Activated T-helper 17 cell treated with anti-CD3 and anti-CD28 coated beads, Interleukin-2, amount 50 U/mL, for 72 hours (primary cell): Measurements from ENCODE around the gene ICAM2. TPM values are rescaled to one million over a fixed set of nuclear protein-coding genes. Genes with fewer than 3 reads are reported as not detected.
"Not testable (repeated sequence)": the region's sequence is repeated elsewhere in the genome, so short reads cannot be mapped to it uniquely, and the experiment has no call there.

ENCODE experiments used
- ATAC-seq: fragments of 150-1000 bp; cut with Tn5 transposase; replicated peaks from 2 replicates; pipeline ENCODE4 v1.10.0; 2021; ENCODE audit warnings: mild to moderate bottlenecking, moderate library complexity
- H3K27ac Mint-ChIP-seq: one replicate; pipeline ENCODE4 v1.8.0; 2022; ENCODE audit warnings: mixed read lengths
- H3K27me3 Mint-ChIP-seq: one replicate; pipeline ENCODE4 v1.8.0; 2022; ENCODE audit warnings: mixed read lengths
- H3K36me3 Mint-ChIP-seq: one replicate; pipeline ENCODE4 v1.8.0; 2022; ENCODE audit warnings: low read depth, mild to moderate bottlenecking, mixed read lengths
- H3K4me1 Mint-ChIP-seq: one replicate; pipeline ENCODE4 v1.8.0; 2022; ENCODE audit warnings: mixed read lengths
- H3K4me3 Mint-ChIP-seq: one replicate; pipeline ENCODE4 v1.8.0; 2022; ENCODE audit warnings: mild to moderate bottlenecking, mixed read lengths
- H3K9me3 Mint-ChIP-seq: one replicate; pipeline ENCODE4 v1.8.0; 2022; ENCODE audit warnings: mixed read lengths
- total RNA-seq, 2 donors: library from RNA; stranded (reverse); gene quantifications; one replicate each; pipeline ENCODE4 v1.2.3, GENCODE V29; 2022

ICAM2 gene
- total RNA-seq, 2 donors from 2014 or later: 43.0 to 54.9 TPM

DNA sequence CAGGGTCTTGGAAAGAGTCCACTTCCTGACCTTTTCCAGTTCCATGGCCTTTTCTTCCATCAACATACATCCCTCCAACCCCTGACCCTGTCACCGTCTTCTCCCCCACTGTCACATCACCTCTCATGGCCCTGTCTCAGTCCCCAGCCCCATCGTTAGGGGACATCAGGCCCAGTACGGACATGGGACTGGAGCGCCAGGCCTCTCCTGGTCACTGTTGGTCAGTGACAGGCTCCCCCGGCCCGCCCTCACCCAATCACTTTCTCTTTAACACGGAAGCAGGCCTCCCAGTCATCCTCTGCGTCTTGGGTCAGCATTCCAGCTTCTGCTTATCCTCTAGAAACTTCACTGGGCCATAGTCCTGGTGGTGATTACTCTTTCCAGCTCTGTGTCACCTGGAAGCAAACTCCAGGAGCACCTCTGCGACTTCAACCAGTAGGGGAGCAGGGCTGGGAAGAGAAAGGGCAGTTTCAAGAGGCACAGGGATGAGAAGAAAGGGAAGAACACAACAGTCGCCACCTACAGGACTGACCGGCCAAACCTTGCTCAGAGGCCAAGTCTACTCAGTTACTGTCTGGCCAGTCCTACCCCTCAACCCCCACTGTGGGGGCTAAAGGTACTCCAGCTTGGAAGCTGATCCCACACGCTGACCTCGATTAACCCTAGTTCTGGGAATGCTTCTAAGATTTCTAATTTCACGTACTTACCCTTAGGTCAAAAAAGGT is 15.9 kb upstream of the ICAM2 start:
- H3K27ac Mint-ChIP-seq: no peak overlapping the region
- peaks cover 9% of the 10 kb centered on the region for H3K4me1 Mint-ChIP-seq
- no peaks in the 10 kb centered on the region for H3K27me3 Mint-ChIP-seq
- no peak for ATAC-seq
- peaks cover 58% of the 10 kb centered on the region for H3K36me3 Mint-ChIP-seq
- H3K9me3 Mint-ChIP-seq: no peaks in the 10 kb centered on the region
- H3K4me3 Mint-ChIP-seq: no peak overlapping the region

DNA sequence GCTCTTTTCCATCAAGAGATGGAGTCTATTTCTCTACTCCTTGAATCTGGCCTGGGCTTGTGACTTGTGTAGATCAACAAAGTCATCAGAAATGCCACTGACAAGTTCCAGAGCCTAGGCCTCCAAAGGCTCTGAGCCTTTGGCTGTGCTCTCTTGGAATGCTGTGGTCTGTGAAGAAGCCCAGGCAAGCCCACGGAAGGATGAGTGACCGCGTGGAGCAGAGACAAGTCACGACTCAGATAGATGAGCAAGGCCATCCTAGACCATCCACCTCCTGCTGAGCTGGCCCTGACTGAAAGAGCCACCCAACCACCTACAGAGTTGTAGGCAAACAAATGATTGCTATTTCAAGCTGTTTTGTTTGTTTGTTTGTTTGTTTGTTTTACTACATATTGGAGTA is 11.6 kb upstream of the ICAM2 start:
- no peak for ATAC-seq
- Mint-ChIP-seq H3K36me3 (peaks cover 15% of the 10 kb centered on the region), H3K27ac (no peak overlapping the region), H3K4me1 (peaks cover 10% of the 10 kb centered on the region), H3K4me3 (no peak overlapping the region), H3K27me3 (no peaks in the 10 kb centered on the region), H3K9me3 (no peaks in the 10 kb centered on the region)

DNA sequence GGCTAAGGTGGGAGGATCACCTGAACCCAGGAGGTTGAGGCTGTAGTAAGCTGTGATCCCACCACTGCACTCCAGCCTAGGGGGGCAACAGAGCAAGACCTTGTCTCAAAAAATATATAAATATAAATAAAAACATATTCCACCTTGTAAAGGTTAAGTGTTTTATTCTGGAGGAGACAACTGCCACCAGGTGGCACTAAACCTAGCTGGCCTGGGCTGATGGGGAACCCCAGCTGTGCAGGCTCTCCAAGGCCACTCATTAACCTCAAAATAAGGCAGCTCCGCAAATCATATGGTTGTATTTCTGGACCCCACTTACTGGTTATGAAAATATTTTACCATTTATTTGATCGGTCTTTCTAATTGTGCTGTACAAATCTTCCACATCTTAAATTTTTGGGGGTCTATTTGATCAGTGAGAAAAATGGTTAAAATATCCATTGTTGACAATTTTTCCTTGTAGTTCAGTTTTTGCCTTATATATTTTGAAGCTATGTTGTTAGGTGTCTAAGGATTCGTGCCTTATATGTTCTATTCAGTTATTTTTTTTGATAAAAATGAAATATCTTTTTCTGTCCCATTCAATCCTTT is 8.5 kb upstream of the ICAM2 start:
- no peaks in the 10 kb centered on the region for H3K27me3 Mint-ChIP-seq
- H3K9me3 Mint-ChIP-seq: no peaks in the 10 kb centered on the region
- no peak overlapping the region for H3K4me3 Mint-ChIP-seq
- H3K36me3 Mint-ChIP-seq: no peaks in the 10 kb centered on the region
- peaks cover 27% of the 10 kb centered on the region for H3K4me1 Mint-ChIP-seq
- no peak for ATAC-seq
- H3K27ac Mint-ChIP-seq: no peak overlapping the region

DNA sequence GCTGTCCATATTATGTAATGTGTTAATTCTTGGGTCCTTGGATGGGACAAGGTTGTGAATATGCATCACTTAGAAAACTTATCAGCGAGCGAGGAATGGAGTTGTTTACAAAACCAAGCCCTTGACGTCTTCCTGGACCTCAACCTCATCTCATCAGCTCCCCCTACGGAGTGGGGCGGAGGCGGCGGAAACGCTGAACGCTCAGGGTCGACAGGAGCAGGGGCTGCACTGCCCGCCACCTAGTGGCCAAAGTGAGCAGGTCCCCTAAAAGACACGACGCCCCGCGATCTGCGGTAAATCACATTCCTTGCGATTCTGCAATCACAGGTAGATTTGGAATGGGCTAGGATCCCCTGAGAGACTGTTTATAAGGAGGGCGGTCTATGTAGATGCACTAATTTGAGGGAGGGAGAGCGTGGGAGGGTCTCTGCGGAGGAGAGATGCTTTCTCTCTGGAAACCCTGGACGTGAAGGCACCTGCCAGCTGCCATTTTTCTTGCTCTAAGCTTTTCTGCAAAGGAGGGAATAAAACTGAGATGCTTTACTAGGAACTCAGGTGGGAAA is 5.4 kb upstream of the ICAM2 start:
- peak overlapping the region; percentile 82 for H3K4me3 Mint-ChIP-seq
- H3K4me1 Mint-ChIP-seq: peaks cover 43% of the 10 kb centered on the region
- ATAC-seq: peak; percentile 60
- H3K27me3 Mint-ChIP-seq: no peaks in the 10 kb centered on the region
- peak overlapping the region; percentile 80 for H3K27ac Mint-ChIP-seq
- no peaks in the 10 kb centered on the region for H3K36me3 Mint-ChIP-seq
- H3K9me3 Mint-ChIP-seq: no peaks in the 10 kb centered on the region

DNA sequence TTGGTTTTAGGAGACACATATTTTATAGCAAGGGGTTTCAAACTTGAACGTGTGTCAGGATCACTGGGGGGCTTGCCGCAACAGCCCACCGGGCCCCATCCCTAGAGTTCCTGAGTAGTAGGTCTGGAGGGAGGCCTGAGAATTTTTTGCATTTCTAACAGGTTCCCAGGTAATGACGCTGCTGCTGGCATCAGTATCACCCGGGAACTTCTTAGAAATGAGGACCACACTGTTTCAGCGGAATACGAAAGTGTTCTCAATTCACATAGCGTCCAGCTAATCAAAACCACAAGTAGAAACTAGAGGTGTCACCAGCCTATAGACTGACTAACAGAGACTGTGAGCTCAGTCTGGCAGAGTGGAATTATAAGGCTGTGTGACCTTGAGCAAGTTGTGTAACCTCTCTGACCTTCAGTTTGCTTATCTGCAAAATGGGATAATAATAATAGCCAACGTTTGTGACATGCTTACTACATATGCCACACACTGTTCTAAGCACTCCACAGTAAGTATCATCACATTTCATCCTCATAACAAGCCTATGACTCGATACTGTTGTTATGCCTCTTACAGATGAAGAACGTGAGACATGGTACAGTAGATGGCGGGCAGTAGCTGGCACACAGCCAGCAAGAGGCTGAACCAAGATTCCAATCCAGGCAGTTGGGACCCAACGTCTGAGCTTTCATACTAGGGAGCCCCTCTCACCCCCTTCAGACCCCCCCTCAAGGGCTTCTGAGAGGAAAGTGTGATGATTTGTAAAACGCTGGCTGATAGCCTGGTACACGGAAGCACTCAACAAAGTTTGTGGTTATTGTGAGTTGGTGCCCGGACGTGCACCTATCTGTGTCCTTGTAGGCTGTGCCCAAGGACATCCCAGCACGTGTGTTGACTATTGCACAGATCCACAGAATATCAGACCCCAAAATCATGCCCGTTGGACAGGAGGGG is 4.6 kb upstream of the ICAM2 start:
- Mint-ChIP-seq H3K4me3 (peak overlapping the region; percentile 82), H3K27me3 (no peaks in the 10 kb centered on the region)

DNA sequence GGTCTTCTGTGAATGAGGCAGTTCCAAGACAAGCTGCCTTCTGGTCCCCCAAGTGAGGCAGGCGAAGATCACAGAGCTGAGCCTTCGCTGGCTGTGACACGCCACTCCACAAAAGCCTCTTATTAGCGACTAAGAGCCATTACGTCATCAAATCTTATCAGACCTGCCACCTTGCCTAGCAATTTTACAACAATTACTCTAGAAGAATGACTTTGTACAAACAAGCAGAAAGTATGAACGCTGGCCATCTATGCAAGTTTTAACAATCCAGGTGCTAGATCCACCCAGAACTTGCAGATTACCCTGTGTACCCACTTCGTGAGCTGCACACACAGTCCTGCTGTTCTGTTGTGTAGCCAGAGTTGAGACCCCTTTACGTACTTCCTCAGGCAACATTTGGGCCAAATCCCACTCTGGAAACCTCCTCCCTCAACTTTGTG is 3.8 kb upstream of the ICAM2 start:
- no peak for ATAC-seq
- Mint-ChIP-seq H3K4me3 (peak overlapping the region; percentile 82), H3K9me3 (no peaks in the 10 kb centered on the region), H3K36me3 (peaks cover 15% of the 10 kb centered on the region), H3K27ac (peak overlapping the region; percentile 80), H3K4me1 (peaks cover 43% of the 10 kb centered on the region), H3K27me3 (no peaks in the 10 kb centered on the region)

More for the DNA sequence above, 4.6 kb upstream of the ICAM2 start:
- H3K4me1 Mint-ChIP-seq: peaks cover 43% of the 10 kb centered on the region
- peak overlapping the region; percentile 80 for H3K27ac Mint-ChIP-seq
- ATAC-seq: peak; percentile 69
- peaks cover 7% of the 10 kb centered on the region for H3K36me3 Mint-ChIP-seq
- H3K9me3 Mint-ChIP-seq: no peaks in the 10 kb centered on the region

DNA sequence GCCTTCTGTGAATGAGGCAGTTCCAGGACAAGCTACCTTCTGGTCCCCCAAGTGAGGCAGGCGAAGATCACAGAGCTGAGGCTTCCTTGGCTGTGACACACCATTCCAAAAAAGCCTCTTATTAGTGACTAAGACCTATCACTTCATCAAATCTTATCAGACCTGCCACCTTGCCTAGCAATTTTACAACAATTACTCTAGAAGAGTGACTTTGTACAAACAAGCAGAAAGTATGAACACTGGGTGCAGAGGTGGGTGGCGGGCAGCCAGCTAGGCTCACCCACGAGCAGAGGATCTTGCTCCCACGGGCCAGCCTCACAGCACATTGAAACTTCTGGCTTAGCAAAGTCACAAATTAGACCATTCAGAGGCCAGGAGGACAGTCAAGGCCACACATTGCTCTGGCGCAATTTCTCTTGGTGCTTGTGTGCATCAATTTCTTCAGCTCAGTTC is 2.2 kb upstream of the ICAM2 start:
- Mint-ChIP-seq H3K9me3 (no peaks in the 10 kb centered on the region), H3K36me3 (peaks cover 19% of the 10 kb centered on the region), H3K27ac (peak overlapping the region; percentile 91), H3K4me1 (peaks cover 44% of the 10 kb centered on the region), H3K4me3 (peak overlapping the region; percentile 98), H3K27me3 (no peaks in the 10 kb centered on the region)
- ATAC-seq: no peak

DNA sequence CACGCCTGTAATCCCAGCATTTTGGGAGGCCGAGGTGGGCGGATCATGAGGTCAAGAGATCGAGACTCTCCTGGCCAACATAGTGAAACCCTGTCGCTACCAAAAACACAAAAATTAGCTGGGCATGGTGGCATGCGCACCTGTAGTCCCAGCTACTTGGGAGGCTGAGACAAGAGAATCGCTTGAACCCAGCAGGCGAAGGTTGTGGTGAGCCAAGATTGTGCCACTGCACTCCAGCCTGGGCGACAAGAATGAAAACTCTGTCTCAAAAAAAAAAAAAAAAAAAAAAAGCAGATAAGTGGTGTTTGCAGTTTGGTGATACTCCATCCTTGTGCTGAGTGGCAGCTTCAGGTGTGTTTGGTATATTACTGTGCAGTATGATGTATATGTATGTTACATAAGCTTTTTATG is 877 bp downstream of the ICAM2 start:
- Mint-ChIP-seq H3K36me3 (peaks cover 43% of the 10 kb centered on the region), H3K27ac (peak overlapping the region; percentile 99), H3K4me3 (peak overlapping the region; percentile 98), H3K4me1 (peaks cover 39% of the 10 kb centered on the region)
- not testable (repeated sequence) for H3K9me3 Mint-ChIP-seq, H3K27me3 Mint-ChIP-seq
- peak; percentile 20 for ATAC-seq

DNA sequence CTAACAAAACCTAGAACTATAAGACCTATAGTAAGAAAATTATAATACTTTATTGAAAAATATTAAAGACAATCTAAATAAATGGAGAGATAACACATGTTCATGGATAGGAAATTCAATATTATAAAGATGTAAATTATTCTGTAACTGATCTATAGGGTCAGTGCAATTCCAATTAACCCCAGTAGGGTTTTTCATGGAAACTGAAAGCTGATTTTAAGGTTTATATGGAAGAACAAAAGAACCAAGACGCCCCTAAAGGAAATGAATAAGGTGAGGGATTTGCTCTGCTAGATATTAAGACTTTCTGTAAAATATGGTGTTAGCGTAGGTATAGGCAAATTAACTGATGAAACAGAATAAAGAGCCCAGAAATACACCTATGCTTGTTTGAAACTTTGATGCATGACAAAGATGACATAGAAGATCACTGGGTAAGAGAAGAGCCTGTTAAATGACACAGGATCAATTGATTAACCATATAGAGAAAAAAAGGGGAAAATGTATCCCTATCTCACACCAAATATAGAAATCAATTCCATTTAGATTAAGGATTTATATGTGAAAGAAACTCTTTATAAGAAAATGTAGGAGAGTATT is 3.0 kb downstream of the ICAM2 start:
- peaks cover 29% of the 10 kb centered on the region for H3K4me1 Mint-ChIP-seq
- peaks cover 60% of the 10 kb centered on the region for H3K36me3 Mint-ChIP-seq
- H3K4me3 Mint-ChIP-seq: peak overlapping the region; percentile 98
- H3K27ac Mint-ChIP-seq: peak overlapping the region; percentile 98
- no peaks in the 10 kb centered on the region for H3K27me3 Mint-ChIP-seq
- H3K9me3 Mint-ChIP-seq: no peaks in the 10 kb centered on the region
- ATAC-seq: no peak

DNA sequence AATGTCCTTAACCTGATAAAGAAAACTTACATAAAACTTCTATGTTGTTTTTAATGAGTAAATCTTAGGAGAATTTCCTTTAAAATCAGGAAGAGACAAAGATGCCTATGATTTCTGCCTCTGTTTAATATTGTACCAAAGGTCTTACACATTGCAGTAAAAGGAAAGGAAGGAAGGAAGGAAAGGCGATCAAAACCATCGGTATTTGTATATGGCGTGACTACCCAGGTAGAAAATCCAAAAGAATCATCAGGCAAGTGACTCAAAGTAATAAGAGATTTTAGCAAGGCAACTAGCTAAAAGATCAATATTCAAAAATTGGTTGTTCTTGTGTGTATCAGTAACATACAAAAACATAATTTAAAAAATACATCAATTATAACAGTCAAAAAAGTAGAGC is 3.5 kb downstream of the ICAM2 start:
- ATAC-seq: no peak
- H3K27ac Mint-ChIP-seq: peak overlapping the region; percentile 98
- peaks cover 24% of the 10 kb centered on the region for H3K4me1 Mint-ChIP-seq
- peaks cover 65% of the 10 kb centered on the region for H3K36me3 Mint-ChIP-seq
- H3K9me3 Mint-ChIP-seq: no peaks in the 10 kb centered on the region
- no peaks in the 10 kb centered on the region for H3K27me3 Mint-ChIP-seq
- H3K4me3 Mint-ChIP-seq: peak overlapping the region; percentile 98

DNA sequence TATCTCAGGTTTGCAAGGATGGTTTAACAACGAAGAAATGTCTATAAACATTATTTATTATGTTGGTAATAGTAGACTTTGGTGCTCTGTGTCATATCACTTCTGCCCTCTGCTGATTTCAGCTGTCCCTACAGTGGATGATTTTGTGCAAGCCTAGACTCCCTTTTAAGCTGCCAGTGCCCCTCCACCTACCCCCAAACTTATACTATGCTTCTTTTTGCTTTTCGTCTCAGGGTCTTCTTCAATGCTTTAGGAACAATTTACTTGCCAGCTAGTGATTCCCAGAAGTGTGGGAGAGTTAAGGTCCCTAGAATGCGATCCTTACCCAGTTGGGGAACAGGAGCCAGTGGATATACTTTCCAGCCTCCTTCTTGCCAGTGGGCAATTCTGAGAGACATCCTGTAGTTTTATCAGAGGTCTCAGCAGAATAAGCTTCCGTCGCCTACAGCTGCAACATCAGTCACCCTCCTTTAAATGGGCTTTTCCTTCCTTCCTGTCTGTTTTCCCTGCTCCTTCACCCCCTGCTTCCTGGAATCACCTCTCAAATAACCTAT is 4.1 kb downstream of the ICAM2 start:
- peaks cover 71% of the 10 kb centered on the region for H3K36me3 Mint-ChIP-seq
- H3K27me3 Mint-ChIP-seq: no peaks in the 10 kb centered on the region
- ATAC-seq: no peak
- peaks cover 24% of the 10 kb centered on the region for H3K4me1 Mint-ChIP-seq
- H3K9me3 Mint-ChIP-seq: no peaks in the 10 kb centered on the region
- H3K4me3 Mint-ChIP-seq: peak overlapping the region; percentile 98
- peak overlapping the region; percentile 98 for H3K27ac Mint-ChIP-seq

DNA sequence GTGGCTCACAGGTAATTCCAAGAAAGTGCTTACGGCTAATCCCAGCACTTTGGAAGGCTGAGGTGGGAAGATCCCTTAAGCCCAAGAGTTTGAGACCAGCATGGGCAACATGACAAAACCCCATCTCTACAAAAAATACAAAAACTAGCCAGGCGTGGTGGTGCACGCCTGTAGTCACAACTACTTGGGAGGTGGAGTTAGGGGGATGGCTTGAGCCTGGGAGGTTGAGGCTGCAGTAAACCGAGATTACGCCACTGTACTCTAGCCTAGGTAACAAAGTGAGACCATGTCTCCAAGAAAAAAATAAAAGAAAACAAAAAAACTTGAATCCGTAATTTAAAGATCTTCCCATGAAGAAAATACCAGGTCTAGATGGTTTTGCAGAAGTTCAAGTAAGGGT is 5.0 kb downstream of the ICAM2 start:
- no peaks in the 10 kb centered on the region for H3K9me3 Mint-ChIP-seq
- no peak for ATAC-seq
- peak overlapping the region; percentile 98 for H3K27ac Mint-ChIP-seq
- peaks cover 24% of the 10 kb centered on the region for H3K4me1 Mint-ChIP-seq
- peaks cover 77% of the 10 kb centered on the region for H3K36me3 Mint-ChIP-seq
- H3K27me3 Mint-ChIP-seq: no peaks in the 10 kb centered on the region
- peak overlapping the region; percentile 98 for H3K4me3 Mint-ChIP-seq

DNA sequence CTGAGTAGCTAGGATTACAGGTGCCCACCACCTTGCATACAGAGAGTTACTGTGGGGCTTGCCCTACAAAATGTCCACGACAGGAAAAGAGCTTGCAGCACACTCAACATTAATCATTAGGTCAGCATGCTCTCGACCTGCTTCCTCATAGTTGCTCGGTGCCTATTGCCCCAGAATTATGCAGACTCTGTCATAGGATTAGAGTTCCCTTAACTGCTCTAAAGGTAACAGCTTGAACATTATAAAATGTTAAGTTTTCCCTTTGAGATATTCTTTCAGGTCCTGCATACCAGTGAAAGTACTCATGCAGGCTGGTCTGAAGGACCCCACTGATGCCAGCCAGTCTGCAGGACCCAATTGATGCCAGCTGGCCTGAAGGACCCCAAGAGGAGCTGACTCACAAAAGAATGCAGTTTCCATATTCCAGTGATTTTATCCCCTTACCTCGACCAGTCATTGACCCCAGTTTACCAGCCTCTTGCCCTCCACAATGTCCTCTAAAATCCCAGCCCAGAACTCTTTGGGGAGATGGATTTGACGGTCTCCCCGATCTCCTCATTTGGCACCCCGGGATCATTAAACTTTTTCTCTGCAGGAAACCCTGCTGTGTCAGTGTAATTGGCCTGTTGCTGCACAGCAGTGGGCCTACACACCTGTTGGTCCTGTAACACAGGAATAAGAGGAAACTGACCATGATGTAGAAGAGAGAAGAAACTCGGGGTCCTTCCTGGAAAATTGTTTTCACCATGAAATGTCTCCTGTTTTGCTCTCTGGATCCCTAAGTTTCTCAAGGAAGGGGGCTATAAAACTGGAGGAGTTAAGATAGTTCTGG is 10.6 kb downstream of the ICAM2 start:
- H3K27ac Mint-ChIP-seq: peak overlapping the region; percentile 84
- peak overlapping the region; percentile 49 for H3K4me3 Mint-ChIP-seq
- H3K36me3 Mint-ChIP-seq: peaks cover 74% of the 10 kb centered on the region
- peak; percentile 46 for ATAC-seq
- no peaks in the 10 kb centered on the region for H3K9me3 Mint-ChIP-seq
- peaks cover 29% of the 10 kb centered on the region for H3K4me1 Mint-ChIP-seq
- no peaks in the 10 kb centered on the region for H3K27me3 Mint-ChIP-seq
